Measurements from ENCODE around the gene RALGAPA1. TPM values are rescaled to one million over a fixed set of nuclear protein-coding genes. Genes with fewer than 3 reads are reported as not detected.

Gene RALGAPA1
- total and polyA plus RNA-seq, 2 experiments from 2014 or later, result 7.5 to 22.2 TPM

DNA sequence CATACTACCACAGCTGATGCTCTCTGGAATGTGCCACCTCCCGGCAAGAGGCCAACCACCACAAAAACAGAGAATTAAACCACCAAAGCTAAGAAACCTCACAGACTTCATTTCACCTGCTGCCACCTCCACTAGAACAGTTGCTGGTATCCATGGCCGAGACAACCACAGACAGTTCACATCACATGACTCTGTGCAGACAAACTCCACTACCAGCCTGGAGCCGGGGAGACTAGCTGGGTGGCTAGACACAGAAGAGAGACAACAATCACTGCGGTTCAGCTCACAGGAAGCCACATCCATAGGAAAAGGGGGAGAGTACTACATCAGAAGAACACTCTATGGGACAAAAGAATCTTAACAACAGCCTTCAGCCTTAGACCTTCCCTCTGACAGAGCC lies 78.2 kb downstream of the RALGAPA1 start:
- Histone ChIP-seq H3K4me2 (ENCODE audit: unreplicated experiment) (no peak overlapping the region), H3F3A (ENCODE audit: insufficient read depth) (no peaks in the 10 kb centered on the region), H3K27me3 (replicated peaks; ENCODE audit: insufficient read depth) (no peaks in the 10 kb centered on the region), H3K9ac (no peak overlapping the region), H3K4me3 (no peak overlapping the region), H3K79me2 (ENCODE audit: insufficient read depth) (no peaks in the 10 kb centered on the region), H3K27ac (no peak overlapping the region), H3K4me1 (ENCODE audit: insufficient read depth) (no peaks in the 10 kb centered on the region), H3K36me3 (ENCODE audit: low read depth) (no peaks in the 10 kb centered on the region; the same call in 1 of the 2 replicates), H4K20me1 (ENCODE audit: insufficient read depth) (no peaks in the 10 kb centered on the region), H3K9me2 (ENCODE audit: insufficient read depth) (no peaks in the 10 kb centered on the region), H3K9me3 (ENCODE audit: low read depth) (no peaks in the 10 kb centered on the region), H2AFZ (no peak overlapping the region)
- WGBS, 2 experiments (ENCODE audit: low coverage in 1 of 2, low lambda C conversion rate in 2 of 2, missing lambda C conversion rate in 2 of 2), result 96 to 97% methylated on average over 4 of the region's 4 CpGs
- no peak for DNase-seq
- in situ Hi-C loops (cut with MboI), result no loop called here
- no peak for TF ChIP-seq EZH2 (IDR thresholded peaks at IDR 0.05; ENCODE audit: insufficient read depth, poor library complexity, severe bottlenecking)
- no peak for TF ChIP-seq EZH2phosphoT487 (IDR thresholded peaks at IDR 0.05; ENCODE audit: insufficient read depth, low read depth)

DNA sequence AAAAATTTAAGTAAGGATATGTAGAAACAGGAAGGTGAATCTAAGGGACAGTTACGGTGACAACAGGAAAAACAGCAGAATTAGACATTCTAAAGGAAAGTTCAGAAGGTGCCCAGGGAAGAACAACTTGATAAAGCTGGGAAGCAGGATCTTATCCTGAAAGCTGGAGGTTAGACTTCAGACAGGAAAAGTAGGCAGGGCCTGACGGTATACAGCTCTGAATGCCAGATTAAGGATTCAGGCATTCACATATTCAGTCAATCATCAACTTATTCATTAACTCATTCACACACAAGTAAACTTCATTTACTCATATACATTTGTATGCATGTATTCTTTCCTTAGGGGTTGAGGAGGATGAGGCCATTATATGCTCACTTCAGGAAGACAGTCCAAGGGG lies 81.3 kb downstream of the RALGAPA1 start:
- 96 to 97% methylated on average over 2 of the region's 2 CpGs for WGBS, 2 experiments (ENCODE audit: low coverage in 1 of 2, low lambda C conversion rate in 2 of 2, missing lambda C conversion rate in 2 of 2)
- Histone ChIP-seq H3K79me2 (ENCODE audit: insufficient read depth) (no peaks in the 10 kb centered on the region), H3K9me3 (ENCODE audit: low read depth) (no peaks in the 10 kb centered on the region), H3K9me2 (ENCODE audit: insufficient read depth) (no peaks in the 10 kb centered on the region), H3K27ac (no peak overlapping the region), H3K27me3 (replicated peaks; ENCODE audit: insufficient read depth) (no peaks in the 10 kb centered on the region), H3K4me3 (no peak overlapping the region), H4K20me1 (ENCODE audit: insufficient read depth) (no peaks in the 10 kb centered on the region), H3K4me2 (ENCODE audit: unreplicated experiment) (no peak overlapping the region), H3F3A (ENCODE audit: insufficient read depth) (no peaks in the 10 kb centered on the region), H3K9ac (no peak overlapping the region), H2AFZ (no peak overlapping the region), H3K4me1 (ENCODE audit: insufficient read depth) (no peaks in the 10 kb centered on the region), H3K36me3 (ENCODE audit: low read depth) (peaks cover 3% of the 10 kb centered on the region; the same call in 1 of the 2 replicates)
- DNase-seq, result no peak
- in situ Hi-C loops (cut with MboI), result no loop called here
- TF ChIP-seq EZH2 (IDR thresholded peaks at IDR 0.05; ENCODE audit: insufficient read depth, poor library complexity, severe bottlenecking) (no peak), EZH2phosphoT487 (IDR thresholded peaks at IDR 0.05; ENCODE audit: insufficient read depth, low read depth) (no peak)

- 0 out of 2 replicates have a peak, but pooled peaks cover 3% of the 10 kb centered on the region for H3K36me3 ChIP-seq (ENCODE audit: low read depth)
These were observed 83.2 kb downstream of the RALGAPA1 start for GRCh38 chr14:35725930-35726329.

DNA sequence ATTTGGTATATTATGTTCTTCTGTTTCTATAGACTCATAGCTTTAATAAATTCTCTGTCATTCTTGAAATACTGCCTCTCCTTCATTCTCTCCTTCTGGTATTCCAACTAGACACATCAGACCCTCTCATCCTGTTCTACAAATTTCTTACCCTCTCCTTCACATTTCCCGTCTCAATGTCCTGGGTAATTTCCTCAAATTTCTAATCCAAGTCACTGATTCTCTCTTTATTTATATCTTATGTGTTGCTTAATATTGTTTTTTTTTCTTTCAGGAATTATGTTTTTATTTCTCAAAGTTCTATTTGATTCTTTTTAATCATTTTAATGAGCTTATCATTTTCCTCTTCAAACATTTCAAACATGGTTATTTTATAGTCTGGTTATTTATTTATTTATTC lies 94.0 kb downstream of the RALGAPA1 start:
- no peaks in the 10 kb centered on the region for H3K4me1 ChIP-seq (ENCODE audit: insufficient read depth)
- H3K27me3 ChIP-seq (replicated peaks; ENCODE audit: insufficient read depth), result no peaks in the 10 kb centered on the region
- TF ChIP-seq EZH2 (IDR thresholded peaks at IDR 0.05; ENCODE audit: insufficient read depth, poor library complexity, severe bottlenecking) (no peak), EZH2phosphoT487 (IDR thresholded peaks at IDR 0.05; ENCODE audit: insufficient read depth, low read depth) (no peak)
- no peaks in the 10 kb centered on the region for H4K20me1 ChIP-seq (ENCODE audit: insufficient read depth)
- H3K4me2 ChIP-seq (ENCODE audit: unreplicated experiment), result no peak overlapping the region
- H3K27ac ChIP-seq, result no peak overlapping the region
- peaks cover 12% of the 10 kb centered on the region for H3K36me3 ChIP-seq (ENCODE audit: low read depth)
- 93 to 100% methylated on average over 1 of the region's 1 CpG for WGBS, 2 experiments (ENCODE audit: low coverage in 1 of 2, low lambda C conversion rate in 2 of 2, missing lambda C conversion rate in 2 of 2)
- H3K9me2 ChIP-seq (ENCODE audit: insufficient read depth), result no peaks in the 10 kb centered on the region
- no peak overlapping the region for H2AFZ ChIP-seq
- no peak overlapping the region for H3K4me3 ChIP-seq
- H3K9ac ChIP-seq, result no peak overlapping the region
- no peaks in the 10 kb centered on the region for H3K79me2 ChIP-seq (ENCODE audit: insufficient read depth)
- in situ Hi-C loops (cut with MboI), result no loop called here
- H3F3A ChIP-seq (ENCODE audit: insufficient read depth), result no peaks in the 10 kb centered on the region
- no peaks in the 10 kb centered on the region for H3K9me3 ChIP-seq (ENCODE audit: low read depth)
- DNase-seq, result no peak

More at GRCh38 chr14:35725930-35726329, 83.2 kb downstream of the RALGAPA1 start:
- no peak for TF ChIP-seq EZH2phosphoT487 (IDR thresholded peaks at IDR 0.05; ENCODE audit: insufficient read depth, low read depth)
- TF ChIP-seq EZH2 (IDR thresholded peaks at IDR 0.05; ENCODE audit: insufficient read depth, poor library complexity, severe bottlenecking), result no peak
- H3K79me2 ChIP-seq (ENCODE audit: insufficient read depth), result no peaks in the 10 kb centered on the region
- H2AFZ ChIP-seq, result no peak overlapping the region
- H3K4me1 ChIP-seq (ENCODE audit: insufficient read depth), result no peaks in the 10 kb centered on the region
- no peaks in the 10 kb centered on the region for H3K9me2 ChIP-seq (ENCODE audit: insufficient read depth)
- H3K27me3 ChIP-seq (replicated peaks; ENCODE audit: insufficient read depth), result no peaks in the 10 kb centered on the region
- no peak for DNase-seq
- no peaks in the 10 kb centered on the region for H3F3A ChIP-seq (ENCODE audit: insufficient read depth)
- no peaks in the 10 kb centered on the region for H3K9me3 ChIP-seq (ENCODE audit: low read depth)
- no peak overlapping the region for H3K4me2 ChIP-seq (ENCODE audit: unreplicated experiment)
- WGBS, 2 experiments (ENCODE audit: low coverage in 1 of 2, low lambda C conversion rate in 2 of 2, missing lambda C conversion rate in 2 of 2), result 91 to 92% methylated on average over 5 of the region's 5 CpGs
- no peak overlapping the region for H3K9ac ChIP-seq
- in situ Hi-C loops (cut with MboI), result no loop called here
- H3K27ac ChIP-seq, result no peak overlapping the region
- no peaks in the 10 kb centered on the region for H4K20me1 ChIP-seq (ENCODE audit: insufficient read depth)
- H3K4me3 ChIP-seq, result no peak overlapping the region

DNA sequence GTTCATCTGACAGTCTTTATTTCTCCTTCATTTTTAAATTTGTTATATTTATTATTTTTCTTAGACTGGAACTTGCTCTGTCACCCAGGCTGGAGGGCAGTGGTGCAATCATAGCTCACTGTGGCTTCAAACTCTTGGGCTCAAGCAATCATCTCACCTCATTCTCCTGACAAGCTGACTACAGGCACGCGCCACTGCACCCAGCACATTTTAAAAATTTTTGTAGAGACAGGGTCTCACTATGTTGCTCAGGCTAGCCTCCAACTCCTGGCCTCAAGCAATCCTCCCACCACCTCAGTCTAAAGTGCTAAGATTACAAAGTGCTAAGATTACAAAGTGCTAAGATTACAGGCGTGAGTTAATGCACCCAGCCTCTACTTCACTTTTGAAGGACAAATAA lies 96.6 kb downstream of the RALGAPA1 start:
- H3K4me1 ChIP-seq (ENCODE audit: insufficient read depth), result no peaks in the 10 kb centered on the region
- in situ Hi-C loops (cut with MboI), result no loop called here
- no peaks in the 10 kb centered on the region for H3K79me2 ChIP-seq (ENCODE audit: insufficient read depth)
- H2AFZ ChIP-seq, result no peak overlapping the region
- H3K27ac ChIP-seq, result no peak overlapping the region
- H4K20me1 ChIP-seq (ENCODE audit: insufficient read depth), result no peaks in the 10 kb centered on the region
- no peak overlapping the region for H3K4me2 ChIP-seq (ENCODE audit: unreplicated experiment)
- H3F3A ChIP-seq (ENCODE audit: insufficient read depth), result no peaks in the 10 kb centered on the region
- H3K9me3 ChIP-seq (ENCODE audit: low read depth), result no peaks in the 10 kb centered on the region
- no peaks in the 10 kb centered on the region for H3K9me2 ChIP-seq (ENCODE audit: insufficient read depth)
- H3K27me3 ChIP-seq (replicated peaks; ENCODE audit: insufficient read depth), result no peaks in the 10 kb centered on the region
- no peak overlapping the region for H3K4me3 ChIP-seq
- DNase-seq, result no peak
- no peak for TF ChIP-seq EZH2phosphoT487 (IDR thresholded peaks at IDR 0.05; ENCODE audit: insufficient read depth, low read depth)
- TF ChIP-seq EZH2 (IDR thresholded peaks at IDR 0.05; ENCODE audit: insufficient read depth, poor library complexity, severe bottlenecking), result no peak
- peaks cover 12% of the 10 kb centered on the region for H3K36me3 ChIP-seq (ENCODE audit: low read depth)
- 97 to 99% methylated on average over 3 of the region's 3 CpGs for WGBS, 2 experiments (ENCODE audit: low coverage in 1 of 2, low lambda C conversion rate in 2 of 2, missing lambda C conversion rate in 2 of 2)
- no peak overlapping the region for H3K9ac ChIP-seq

All from GM23248 (cell line).